Activated CD4-positive, alpha-beta T cell treated with anti-CD3 and anti-CD28 coated beads for 24 hours (primary cell): ENCODE measurements around the gene SPEN.
"Not testable (repeated sequence)": the region's sequence is repeated elsewhere in the genome, so short reads cannot be mapped to it uniquely, and the experiment has no call there.

ENCODE experiments used
- DNase-seq, 2 donors: peaks; one replicate each; pipeline ENCODE4 v3.0.0-alpha.2; 2020; ENCODE audit warnings: low read depth in 2 of 2

The SPEN gene

GRCh38 chr1:15892857-15893599, 45.5 kb downstream of the SPEN start:
- not testable (repeated sequence) for DNase-seq

- no peak for DNase-seq
Observed at GRCh38 chr1:15895233-15895632, 47.7 kb downstream of the SPEN start.

DNA sequence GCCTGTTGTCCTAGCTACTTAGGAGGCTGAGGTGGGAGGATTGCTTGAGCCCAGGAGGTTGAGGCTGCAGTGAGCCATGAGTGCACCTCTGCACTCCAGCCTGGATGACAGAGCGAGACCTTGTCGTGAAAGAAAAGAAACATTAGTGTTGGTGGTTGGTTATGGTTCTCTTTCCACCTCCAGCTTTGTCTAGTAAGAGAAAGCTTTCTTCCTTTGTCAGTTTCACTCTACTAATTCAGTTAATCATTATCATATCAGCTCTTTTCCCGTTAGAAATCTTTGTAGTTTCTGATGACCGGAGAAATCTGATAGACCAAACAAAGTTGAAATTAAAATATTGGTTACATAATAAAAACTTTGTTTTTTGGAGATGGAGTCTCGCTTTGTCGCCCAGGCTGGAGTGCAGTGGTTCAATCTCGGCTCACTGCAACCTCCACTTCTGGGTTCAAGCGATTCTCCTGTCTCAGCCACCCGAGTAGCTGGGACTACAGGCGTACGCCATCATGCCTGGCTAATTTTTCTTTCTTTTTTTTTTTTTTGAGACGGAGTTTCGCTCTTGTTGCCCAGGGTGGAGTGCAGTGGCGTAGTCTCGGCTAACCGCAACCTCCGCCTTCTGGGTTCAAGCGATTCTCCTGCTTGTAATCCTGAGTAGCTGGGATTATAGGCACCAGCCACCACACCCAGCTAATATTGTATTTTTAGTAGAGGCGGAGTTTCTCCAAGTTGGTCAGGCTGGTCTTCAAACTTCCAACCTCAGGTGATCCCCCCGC, 49.5 kb downstream of the SPEN start:
- not testable (repeated sequence) for DNase-seq

GRCh38 chr1:15899266-15899665, 51.8 kb downstream of the SPEN start:
- no peak for DNase-seq

- no peak for DNase-seq
Observed at GRCh38 chr1:15900662-15901279, 53.3 kb downstream of the SPEN start.

- DNase-seq, result no peak
Observed at GRCh38 chr1:15902882-15903281, 55.4 kb downstream of the SPEN start.

GRCh38 chr1:15908597-15908996, 61.1 kb downstream of the SPEN start:
- no peak for DNase-seq

DNA sequence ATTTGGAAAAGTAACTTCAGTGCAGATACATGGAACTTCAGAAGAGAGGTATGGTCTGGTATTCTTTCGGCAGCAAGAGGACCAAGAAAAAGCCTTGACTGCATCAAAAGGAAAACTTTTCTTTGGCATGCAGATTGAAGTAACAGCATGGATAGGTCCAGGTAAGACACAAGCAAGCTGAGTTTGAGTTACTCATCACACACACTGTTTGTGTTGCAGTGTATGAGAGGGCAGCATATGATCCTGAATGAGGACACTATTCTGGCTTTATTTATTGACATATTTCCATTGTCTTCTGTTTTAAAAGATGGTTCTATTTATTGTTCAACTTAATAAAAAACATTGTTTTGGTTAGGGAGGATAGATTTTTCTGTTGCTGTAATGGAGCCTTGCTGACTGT, 63.6 kb downstream of the SPEN start:
- DNase-seq, result no peak

- DNase-seq, result no peak
Observed at GRCh38 chr1:15911927-15912326, 64.4 kb downstream of the SPEN start.

GRCh38 chr1:15913607-15914006, 66.1 kb downstream of the SPEN start:
- not testable (repeated sequence) for DNase-seq

- no peak for DNase-seq
Observed at GRCh38 chr1:15915991-15916390, 68.5 kb downstream of the SPEN start.

- no peak for DNase-seq
Observed at GRCh38 chr1:15916417-15916816, 68.9 kb downstream of the SPEN start.

GRCh38 chr1:15916916-15917315, 69.4 kb downstream of the SPEN start:
- DNase-seq, result no peak

- DNase-seq, result peak; percentile 48 to 54
Observed at GRCh38 chr1:15918962-15919715, 71.6 kb downstream of the SPEN start.

DNA sequence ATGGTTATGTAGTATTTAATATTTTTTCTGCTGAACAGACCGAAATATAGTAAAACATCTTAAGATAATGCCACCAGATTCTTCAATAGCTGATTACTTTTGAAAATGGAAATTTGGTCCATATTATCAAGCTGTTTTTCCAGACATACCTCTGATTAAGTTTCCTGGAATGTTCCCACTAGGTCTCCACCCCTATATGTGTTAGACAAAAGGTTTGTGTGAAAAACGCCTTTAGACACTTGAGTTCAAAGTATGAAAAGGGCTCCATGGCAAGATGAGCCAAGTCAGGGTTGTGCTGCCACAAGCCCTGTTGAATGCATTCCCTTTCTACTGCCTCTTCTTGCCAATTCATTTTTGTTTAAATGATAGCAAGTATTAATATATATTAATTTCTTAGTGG, 75.7 kb downstream of the SPEN start:
- no peak for DNase-seq

DNA sequence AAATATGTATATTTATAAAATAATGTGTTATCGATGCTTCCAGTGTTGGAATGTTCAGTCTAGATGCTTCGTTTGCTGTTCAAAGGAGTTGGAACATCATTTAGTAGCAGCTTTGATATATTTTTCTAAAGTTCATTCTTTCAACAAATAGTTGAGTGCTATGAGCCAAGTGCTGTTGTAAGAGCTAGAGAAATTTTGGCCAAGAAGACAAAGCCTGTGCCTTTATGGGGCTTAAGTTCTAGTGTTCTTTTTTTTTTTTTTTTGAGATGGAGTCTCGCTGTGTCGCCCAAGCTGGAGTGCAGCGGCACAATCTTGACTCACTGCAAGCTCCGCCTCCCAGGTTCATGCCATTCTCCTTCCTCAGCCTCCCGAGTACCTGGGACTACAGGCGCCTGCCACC, 78.9 kb downstream of the SPEN start:
- DNase-seq, result not testable (repeated sequence)

GRCh38 chr1:15928971-15929965, 81.8 kb downstream of the SPEN start:
- DNase-seq, result no peak

DNA sequence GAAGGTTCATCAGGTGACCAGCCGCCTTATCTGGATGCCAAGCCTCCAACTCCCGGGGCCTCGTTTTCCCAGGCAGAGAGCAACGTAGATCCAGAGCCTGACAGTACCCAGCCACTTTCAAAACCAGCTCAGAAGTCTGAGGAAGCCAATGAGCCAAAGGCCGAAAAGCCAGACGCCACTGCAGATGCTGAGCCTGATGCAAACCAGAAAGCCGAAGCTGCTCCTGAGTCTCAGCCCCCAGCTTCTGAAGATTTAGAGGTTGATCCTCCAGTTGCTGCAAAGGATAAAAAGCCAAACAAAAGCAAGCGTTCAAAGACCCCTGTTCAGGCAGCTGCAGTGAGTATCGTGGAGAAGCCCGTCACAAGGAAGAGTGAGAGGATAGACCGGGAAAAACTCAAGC, 83.9 kb downstream of the SPEN start:
- DNase-seq, result no peak

DNA sequence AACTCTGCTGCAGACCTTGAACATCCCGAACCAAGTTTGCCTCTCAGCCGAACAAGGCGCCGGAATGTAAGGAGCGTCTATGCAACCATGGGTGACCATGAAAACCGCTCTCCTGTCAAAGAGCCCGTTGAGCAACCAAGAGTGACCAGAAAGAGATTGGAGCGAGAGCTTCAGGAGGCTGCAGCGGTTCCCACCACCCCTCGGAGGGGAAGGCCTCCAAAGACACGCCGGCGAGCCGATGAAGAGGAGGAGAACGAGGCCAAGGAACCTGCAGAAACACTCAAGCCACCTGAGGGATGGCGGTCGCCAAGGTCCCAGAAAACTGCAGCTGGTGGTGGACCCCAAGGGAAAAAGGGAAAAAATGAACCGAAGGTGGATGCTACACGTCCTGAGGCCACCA, 84.4 kb downstream of the SPEN start:
- no peak for DNase-seq

DNA sequence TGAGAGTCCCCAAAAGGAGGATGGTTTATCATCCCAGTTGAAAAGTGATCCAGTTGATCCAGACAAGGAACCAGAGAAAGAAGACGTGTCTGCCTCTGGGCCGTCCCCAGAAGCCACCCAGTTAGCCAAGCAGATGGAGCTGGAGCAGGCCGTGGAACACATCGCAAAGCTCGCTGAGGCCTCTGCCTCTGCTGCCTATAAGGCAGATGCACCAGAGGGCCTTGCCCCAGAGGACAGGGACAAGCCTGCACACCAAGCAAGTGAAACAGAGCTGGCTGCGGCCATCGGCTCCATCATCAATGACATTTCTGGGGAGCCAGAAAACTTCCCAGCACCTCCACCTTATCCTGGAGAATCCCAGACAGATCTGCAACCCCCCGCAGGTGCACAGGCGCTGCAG, 85.1 kb downstream of the SPEN start:
- no peak for DNase-seq

- DNase-seq, result no peak
Observed at GRCh38 chr1:15933684-15934083, 86.2 kb downstream of the SPEN start.
